SK-N-SH treated with all-trans-retinoic acid at 6 μM for 48 hours (cell line): ENCODE measurements around the gene MTPN.

ENCODE experiments used
- ATAC-seq: fragments of 200-7000 bp; cut with Tn5 transposase; 3 replicates; pipeline ENCODE4 v1.9.1; 2020; ENCODE audit warnings: mild to moderate bottlenecking, moderate library complexity
- ARNTL ChIP-seq: fragments of 450-650 bp; formaldehyde crosslinking; IDR thresholded peaks from 2 replicates; pipeline ENCODE4 v1.5.0; 2020; ENCODE audit warnings: low read depth, mild to moderate bottlenecking, moderate library complexity, borderline replicate concordance
- BACH2 ChIP-seq: fragments of 250-450 bp; sonication (Bioruptor Pico); IDR thresholded peaks from 2 replicates; pipeline ENCODE4 v1.9.0; 2021; ENCODE audit warnings: mild to moderate bottlenecking, borderline replicate concordance
- CREB5 ChIP-seq: fragments of 250-450 bp; sonication (Bioruptor Pico); IDR thresholded peaks from 2 replicates; pipeline ENCODE4 v1.5.1; 2020; ENCODE audit warnings: low read depth, mild to moderate bottlenecking, moderate library complexity
- ESRRG ChIP-seq: fragments of 250-450 bp; sonication (Bioruptor Pico); IDR thresholded peaks from 2 replicates; pipeline ENCODE4 v1.6.1; 2021; ENCODE audit warnings: mild to moderate bottlenecking
- GLIS3 ChIP-seq: fragments of 250-450 bp; sonication (Bioruptor Pico); IDR thresholded peaks from 2 replicates; pipeline ENCODE4 v1.5.0; 2020; ENCODE audit warnings: mild to moderate bottlenecking, moderate library complexity
- ISL1 ChIP-seq: fragments of 250-450 bp; sonication (Bioruptor Pico); IDR thresholded peaks from 2 replicates; pipeline ENCODE4 v2.1.2; 2022; ENCODE audit warnings: mild to moderate bottlenecking, moderate library complexity
- OSR1 ChIP-seq: fragments of 250-450 bp; sonication (Bioruptor Pico); IDR thresholded peaks from 2 replicates; pipeline ENCODE4 v1.8.0; 2022; ENCODE audit warnings: moderate library complexity, mild to moderate bottlenecking, inconsistent platforms
- PPARA ChIP-seq: fragments of 250-450 bp; sonication (Bioruptor Pico); IDR thresholded peaks from 2 replicates; pipeline ENCODE4 v1.5.0; 2020; ENCODE audit warnings: mild to moderate bottlenecking, borderline replicate concordance
- RARB ChIP-seq: fragments of 250-450 bp; sonication (Bioruptor Pico); IDR thresholded peaks from 2 replicates; pipeline ENCODE4 v1.8.0; 2021; ENCODE audit warnings: mild to moderate bottlenecking, moderate library complexity
- SNAI2 ChIP-seq: fragments of 250-450 bp; sonication (Bioruptor Pico); IDR thresholded peaks from 2 replicates; pipeline ENCODE4 v1.5.0; 2020; ENCODE audit warnings: mild to moderate bottlenecking, moderate library complexity
- TCF4 ChIP-seq: fragments of 250-450 bp; sonication (Bioruptor Pico); IDR thresholded peaks from 2 replicates; pipeline ENCODE4 v1.8.0; 2021; ENCODE audit warnings: mild to moderate bottlenecking, moderate library complexity, borderline replicate concordance
- TOX ChIP-seq: fragments of 250-450 bp; sonication (Bioruptor Pico); IDR thresholded peaks from 2 replicates; pipeline ENCODE4 v1.8.0; 2021; ENCODE audit warnings: mild to moderate bottlenecking, moderate library complexity, borderline replicate concordance
- ZC3H10 ChIP-seq: fragments of 250-450 bp; sonication (Bioruptor Pico); IDR thresholded peaks from 2 replicates; pipeline ENCODE4 v1.5.1; 2021; ENCODE audit warnings: mild to moderate bottlenecking, moderate library complexity
- ZFP3 ChIP-seq: fragments of 250-450 bp; sonication (Bioruptor Pico); IDR thresholded peaks from 2 replicates; pipeline ENCODE4 v1.5.0; 2020; ENCODE audit warnings: mild to moderate bottlenecking, moderate library complexity
- ZFP30 ChIP-seq: fragments of 450-650 bp; formaldehyde crosslinking; IDR thresholded peaks from 2 replicates; pipeline ENCODE4 v1.5.0; 2022; ENCODE audit warnings: mild to moderate bottlenecking, moderate library complexity
- ZNF70 ChIP-seq: fragments of 450-650 bp; formaldehyde crosslinking; IDR thresholded peaks from 2 replicates; pipeline ENCODE4 v1.5.0; 2020; ENCODE audit warnings: mild to moderate bottlenecking, moderate library complexity
- TF ChIP-seq, protein P1 (sequence below): fragments of 250-450 bp; sonication (Bioruptor Pico); IDR thresholded peaks from 2 replicates; pipeline ENCODE4 v1.5.1; 2021; ENCODE audit warnings: mild to moderate bottlenecking, moderate library complexity
- TF ChIP-seq, protein P2 (sequence below): fragments of 250-450 bp; sonication (Bioruptor Pico); IDR thresholded peaks from 2 replicates; pipeline ENCODE4 v1.8.0; 2020; ENCODE audit warnings: mild to moderate bottlenecking, moderate library complexity, borderline replicate concordance
- TF ChIP-seq, protein P3 (sequence below): fragments of 250-450 bp; sonication (Bioruptor Pico); IDR thresholded peaks from 2 replicates; pipeline ENCODE4 v1.5.0; 2020; ENCODE audit warnings: mild to moderate bottlenecking, moderate library complexity

Gene MTPN

DNA sequence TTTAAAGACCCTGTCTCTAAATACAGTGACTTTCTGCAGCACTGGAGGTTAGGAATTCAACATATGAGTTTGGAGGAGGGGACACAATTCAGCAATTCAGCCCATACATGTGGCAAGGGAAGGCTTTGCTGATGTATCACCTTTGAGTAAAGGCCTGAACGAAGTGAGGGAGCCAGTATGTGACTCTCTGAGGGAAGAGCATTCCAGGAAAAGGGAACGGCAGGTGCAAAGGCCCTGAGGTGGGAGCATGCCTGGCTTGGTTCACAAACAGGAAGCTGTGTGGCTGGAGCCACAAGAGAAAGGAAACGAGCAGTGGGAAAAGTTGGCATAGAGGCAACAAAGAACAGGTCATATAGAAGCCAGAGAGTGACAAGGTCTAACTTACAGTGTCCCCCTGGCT is 72.9 kb downstream of the MTPN start:
- no peak for ATAC-seq
- no peak for TF ChIP-seq ESRRG
- TF ChIP-seq GLIS3 (CRISPR knock-in tag): no peak
- no peak for TF ChIP-seq ZFP30 (CRISPR knock-in tag)
- TF ChIP-seq ISL1: no peak
- no peak for TF ChIP-seq ZC3H10 (CRISPR knock-in tag)
- no peak for TF ChIP-seq TOX (CRISPR knock-in tag)
- TF ChIP-seq RARB (CRISPR knock-in tag): no peak
- no peak for TF ChIP-seq ZFP3
- no peak for TF ChIP-seq CREB5 (CRISPR knock-in tag)
- TF ChIP-seq, protein P1, sequence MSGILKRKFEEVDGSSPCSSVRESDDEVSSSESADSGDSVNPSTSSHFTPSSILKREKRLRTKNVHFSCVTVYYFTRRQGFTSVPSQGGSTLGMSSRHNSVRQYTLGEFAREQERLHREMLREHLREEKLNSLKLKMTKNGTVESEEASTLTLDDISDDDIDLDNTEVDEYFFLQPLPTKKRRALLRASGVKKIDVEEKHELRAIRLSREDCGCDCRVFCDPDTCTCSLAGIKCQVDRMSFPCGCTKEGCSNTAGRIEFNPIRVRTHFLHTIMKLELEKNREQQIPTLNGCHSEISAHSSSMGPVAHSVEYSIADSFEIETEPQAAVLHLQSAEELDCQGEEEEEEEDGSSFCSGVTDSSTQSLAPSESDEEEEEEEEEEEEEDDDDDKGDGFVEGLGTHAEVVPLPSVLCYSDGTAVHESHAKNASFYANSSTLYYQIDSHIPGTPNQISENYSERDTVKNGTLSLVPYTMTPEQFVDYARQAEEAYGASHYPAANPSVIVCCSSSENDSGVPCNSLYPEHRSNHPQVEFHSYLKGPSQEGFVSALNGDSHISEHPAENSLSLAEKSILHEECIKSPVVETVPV (CRISPR knock-in tag): no peak
- no peak for TF ChIP-seq OSR1 (CRISPR knock-in tag)
- no peak for TF ChIP-seq BACH2 (CRISPR knock-in tag)
- TF ChIP-seq, protein P2, sequence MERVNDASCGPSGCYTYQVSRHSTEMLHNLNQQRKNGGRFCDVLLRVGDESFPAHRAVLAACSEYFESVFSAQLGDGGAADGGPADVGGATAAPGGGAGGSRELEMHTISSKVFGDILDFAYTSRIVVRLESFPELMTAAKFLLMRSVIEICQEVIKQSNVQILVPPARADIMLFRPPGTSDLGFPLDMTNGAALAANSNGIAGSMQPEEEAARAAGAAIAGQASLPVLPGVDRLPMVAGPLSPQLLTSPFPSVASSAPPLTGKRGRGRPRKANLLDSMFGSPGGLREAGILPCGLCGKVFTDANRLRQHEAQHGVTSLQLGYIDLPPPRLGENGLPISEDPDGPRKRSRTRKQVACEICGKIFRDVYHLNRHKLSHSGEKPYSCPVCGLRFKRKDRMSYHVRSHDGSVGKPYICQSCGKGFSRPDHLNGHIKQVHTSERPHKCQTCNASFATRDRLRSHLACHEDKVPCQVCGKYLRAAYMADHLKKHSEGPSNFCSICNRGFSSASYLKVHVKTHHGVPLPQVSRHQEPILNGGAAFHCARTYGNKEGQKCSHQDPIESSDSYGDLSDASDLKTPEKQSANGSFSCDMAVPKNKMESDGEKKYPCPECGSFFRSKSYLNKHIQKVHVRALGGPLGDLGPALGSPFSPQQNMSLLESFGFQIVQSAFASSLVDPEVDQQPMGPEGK: no peak
- TF ChIP-seq ZNF70 (CRISPR knock-in tag): no peak
- no peak for TF ChIP-seq SNAI2 (CRISPR knock-in tag)

GRCh38 chr7:135901585-135902540 is 75.3 kb downstream of the MTPN start:
- TF ChIP-seq TOX (CRISPR knock-in tag) (no peak), CREB5 (CRISPR knock-in tag) (no peak), PPARA (CRISPR knock-in tag) (no peak), ESRRG (no peak), ARNTL (no peak), TCF4 (CRISPR knock-in tag) (no peak), RARB (CRISPR knock-in tag) (no peak)
- TF ChIP-seq, protein P2: no peak
- TF ChIP-seq, protein P1 (CRISPR knock-in tag): no peak
- ATAC-seq: no peak

DNA sequence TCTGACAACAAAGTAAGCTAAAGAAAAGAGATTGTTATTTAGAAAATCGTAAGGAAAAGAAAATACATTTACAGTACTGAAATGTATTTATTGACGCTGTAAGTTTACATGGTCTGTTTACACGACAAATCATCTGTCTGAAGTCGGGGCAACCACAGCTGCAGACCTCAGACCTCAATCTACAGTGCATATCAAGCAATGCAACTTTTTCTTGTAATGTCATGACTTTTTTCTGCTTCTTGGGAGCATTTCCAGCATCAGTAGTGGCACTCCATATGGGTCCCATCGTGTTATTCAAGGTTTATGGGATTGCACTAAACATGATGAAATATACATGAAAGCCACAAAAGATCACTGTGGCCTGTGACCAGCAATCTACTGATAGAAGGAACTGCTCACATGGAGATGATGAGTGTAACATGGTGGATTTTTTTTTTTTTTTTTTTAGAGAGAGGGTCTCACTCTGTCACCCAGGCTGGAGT is 77.1 kb downstream of the MTPN start:
- ATAC-seq: no peak
- TF ChIP-seq, protein P3, sequence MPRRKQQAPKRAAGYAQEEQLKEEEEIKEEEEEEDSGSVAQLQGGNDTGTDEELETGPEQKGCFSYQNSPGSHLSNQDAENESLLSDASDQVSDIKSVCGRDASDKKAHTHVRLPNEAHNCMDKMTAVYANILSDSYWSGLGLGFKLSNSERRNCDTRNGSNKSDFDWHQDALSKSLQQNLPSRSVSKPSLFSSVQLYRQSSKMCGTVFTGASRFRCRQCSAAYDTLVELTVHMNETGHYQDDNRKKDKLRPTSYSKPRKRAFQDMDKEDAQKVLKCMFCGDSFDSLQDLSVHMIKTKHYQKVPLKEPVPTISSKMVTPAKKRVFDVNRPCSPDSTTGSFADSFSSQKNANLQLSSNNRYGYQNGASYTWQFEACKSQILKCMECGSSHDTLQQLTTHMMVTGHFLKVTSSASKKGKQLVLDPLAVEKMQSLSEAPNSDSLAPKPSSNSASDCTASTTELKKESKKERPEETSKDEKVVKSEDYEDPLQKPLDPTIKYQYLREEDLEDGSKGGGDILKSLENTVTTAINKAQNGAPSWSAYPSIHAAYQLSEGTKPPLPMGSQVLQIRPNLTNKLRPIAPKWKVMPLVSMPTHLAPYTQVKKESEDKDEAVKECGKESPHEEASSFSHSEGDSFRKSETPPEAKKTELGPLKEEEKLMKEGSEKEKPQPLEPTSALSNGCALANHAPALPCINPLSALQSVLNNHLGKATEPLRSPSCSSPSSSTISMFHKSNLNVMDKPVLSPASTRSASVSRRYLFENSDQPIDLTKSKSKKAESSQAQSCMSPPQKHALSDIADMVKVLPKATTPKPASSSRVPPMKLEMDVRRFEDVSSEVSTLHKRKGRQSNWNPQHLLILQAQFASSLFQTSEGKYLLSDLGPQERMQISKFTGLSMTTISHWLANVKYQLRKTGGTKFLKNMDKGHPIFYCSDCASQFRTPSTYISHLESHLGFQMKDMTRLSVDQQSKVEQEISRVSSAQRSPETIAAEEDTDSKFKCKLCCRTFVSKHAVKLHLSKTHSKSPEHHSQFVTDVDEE (CRISPR knock-in tag): no peak
- TF ChIP-seq PPARA (CRISPR knock-in tag) (no peak), ZFP30 (CRISPR knock-in tag) (no peak)
- TF ChIP-seq, all 23 proteins: peak for 0
